B cell (primary cell): ENCODE results near the gene HSDL2. TPM values are rescaled to one million over a fixed set of nuclear protein-coding genes. Genes with fewer than 3 reads are reported as not detected.

ENCODE experiments used
- ATAC-seq: fragments of 200-7000 bp; cut with Tn5 transposase; one replicate; pipeline ENCODE4 v1.10.0; 2021; ENCODE audit warnings: low read depth, mild to moderate bottlenecking, moderate number of reproducible peaks, moderate library complexity
- CTCF ChIA-PET: fragments of 350-600 bp; sonication (Branson Sonifier 250); formaldehyde crosslinking; loops from one replicate; lab custom pipeline; 2021; ENCODE audit warnings: antibody characterized with exemption, inconsistent platforms; lab: Charles Lee
- POLR2A ChIA-PET: fragments of 350-600 bp; sonication (Branson Sonifier 250); formaldehyde crosslinking; loops from one replicate; lab custom pipeline; 2021; ENCODE audit warnings: antibody characterized with exemption; lab: Charles Lee
- DNase-seq: peaks from one replicate; pipeline ENCODE4 v3.0.0; 2013
- H2AFZ ChIP-seq: 2 replicates; pipeline ENCODE4 v1.6.1; 2012; ENCODE audit warnings: mild to moderate bottlenecking, low read depth, low read length; ENCODE audit not compliant: insufficient read depth, poor library complexity, severe bottlenecking
- H3K27ac ChIP-seq, 2 donors: 1 replicate in 1 of 2; 2 replicates in 1 of 2; pipeline ENCODE4 v1.5.1; 2012 to 2013; ENCODE audit warnings: low read length in 2 of 2, mild to moderate bottlenecking in 2 of 2, moderate library complexity in 1 of 2
- H3K27me3 ChIP-seq, 4 experiments: fragments of 200-600 bp in 1 of 4; sonication (generic) in 1 of 4; replicated peaks in 1 of 4; 1 replicate in 2 of 4; 2 replicates in 2 of 4; pipeline versions ENCODE4 v1.6.1 to v1.7.0; 2013 to 2016; ENCODE audit warnings: low read length in 3 of 4, mild to moderate bottlenecking in 2 of 4, mixed read lengths in 1 of 4, moderate library complexity in 1 of 4; ENCODE audit not compliant: insufficient read depth in 4 of 4, control insufficient read depth in 3 of 4; ENCODE audit errors: control extremely low read depth in 1 of 4
- H3K36me3 ChIP-seq, 2 experiments: replicated peaks in 1 of 2; 1 replicate in 1 of 2; 2 replicates in 1 of 2; pipeline versions ENCODE4 v1.6.1 to v1.7.1; 2013; ENCODE audit warnings: low read length in 1 of 2; ENCODE audit not compliant: insufficient read depth in 2 of 2, control insufficient read depth in 1 of 2; ENCODE audit errors: control extremely low read depth in 1 of 2, extremely low read depth in 1 of 2
- H3K4me1 ChIP-seq, 2 donors: fragments of 200-600 bp in 1 of 2; sonication (generic) in 1 of 2; 1 replicate in 1 of 2; 2 replicates in 1 of 2; pipeline versions ENCODE4 v1.5.1 to v1.6.1; 2013 to 2017; ENCODE audit warnings: low read length in 2 of 2; ENCODE audit not compliant: control insufficient read depth in 2 of 2, insufficient read depth in 2 of 2
- H3K4me2 ChIP-seq: replicated peaks from 2 replicates; pipeline ENCODE3; 2012; ENCODE audit warnings: mild to moderate bottlenecking, low read depth, low read length; ENCODE audit not compliant: poor library complexity, severe bottlenecking
- H3K4me3 ChIP-seq, 5 experiments: fragments of 200-600 bp in 1 of 5; sonication (generic) in 1 of 5; 1 replicate in 3 of 5; 2 replicates in 2 of 5; pipeline versions ENCODE4 v1.5.1 to v1.7.0; 2011 to 2016; ENCODE audit warnings: low read length in 4 of 5, mild to moderate bottlenecking in 4 of 5, low read depth in 2 of 5, control low read depth in 1 of 5, moderate library complexity in 1 of 5; ENCODE audit not compliant: insufficient read depth in 1 of 5; ENCODE audit errors: control extremely low read depth in 1 of 5, extremely low read depth in 1 of 5
- H3K79me2 ChIP-seq: fragments of 200-600 bp; sonication (generic); one replicate; pipeline ENCODE4 v1.6.0; 2016; ENCODE audit warnings: low read length; ENCODE audit not compliant: control insufficient read depth, insufficient read depth
- H3K9ac ChIP-seq: fragments of 200-600 bp; sonication (generic); 2 replicates; pipeline ENCODE4 v1.6.1; 2017; ENCODE audit warnings: mild to moderate bottlenecking, low read length, moderate library complexity
- H3K9me3 ChIP-seq, 3 donors: one replicate each; pipeline versions ENCODE4 v1.6.1 to v1.7.1; 2013; ENCODE audit warnings: low read length in 2 of 3; ENCODE audit not compliant: control insufficient read depth in 2 of 3, insufficient read depth in 1 of 3; ENCODE audit errors: control extremely low read depth in 1 of 3
- H4K20me1 ChIP-seq: 2 replicates; pipeline ENCODE4 v1.6.0; 2012; ENCODE audit warnings: mild to moderate bottlenecking, low read length; ENCODE audit not compliant: insufficient read depth, control insufficient read depth, poor library complexity, severe bottlenecking
- H3K27ac Mint-ChIP-seq: one replicate; pipeline ENCODE4 v1.8.0; 2021; ENCODE audit warnings: mixed read lengths
- H3K27me3 Mint-ChIP-seq: one replicate; pipeline ENCODE4 v1.8.0; 2021; ENCODE audit warnings: mixed read lengths
- H3K4me1 Mint-ChIP-seq: one replicate; pipeline ENCODE4 v1.8.0; 2021; ENCODE audit warnings: mixed read lengths
- H3K4me3 Mint-ChIP-seq: one replicate; pipeline ENCODE4 v1.8.0; 2021; ENCODE audit warnings: mixed read lengths
- H3K9me3 Mint-ChIP-seq: one replicate; pipeline ENCODE4 v1.8.0; 2022; ENCODE audit warnings: mixed read lengths; ENCODE audit not compliant: insufficient read depth
- EZH2 ChIP-seq: IDR thresholded peaks from 2 replicates; pipeline ENCODE4 v1.6.1; 2012; ENCODE audit warnings: borderline replicate concordance, low read depth, mild to moderate bottlenecking, moderate library complexity, low read length; ENCODE audit not compliant: insufficient read depth, poor library complexity, severe bottlenecking
- WGBS: methylation state at CpG from one replicate; pipeline ENCODE4 v1.1.5; 2013; ENCODE audit warnings: missing lambda C conversion rate; ENCODE audit not compliant: insufficient coverage; 5-methylcytosine and 5-hydroxymethylcytosine counted together
- intact Hi-C: fragments of 100-400 bp; cut with micrococcal nuclease; formaldehyde crosslinking; loops from one replicate; pipeline ENCODE4 v1.10.0; 2022
- polyA plus RNA-seq: library from polyadenylated mRNA; depleted of rRNA; stranded (reverse); fragments of >200 nt; gene quantifications from 2 replicates; pipeline ENCODE4 v1.2.3, GENCODE V29; 2012
- total RNA-seq, 2 donors: library from RNA; stranded (reverse); fragments of 120-200 nt in 1 of 2; gene quantifications; 1 replicate in 1 of 2; 2 replicates in 1 of 2; pipeline versions ENCODE4 v1.2.3 to v1.2.4, GENCODE V29; 2013 to 2022
- TF ChIP-seq, protein P1 (sequence below): fragments of 200-600 bp; IDR thresholded peaks from one replicate; pipeline ENCODE4 v1.8.0; 2022; ENCODE audit warnings: antibody characterized with exemption, mild to moderate bottlenecking

HSDL2 gene
- total and polyA plus RNA-seq, 2 donors (not counting 1 experiment from before 2014, with no cell fraction given) = 5.8 to 11.7 TPM

- H3K9me3 Mint-ChIP-seq = no peaks in the 10 kb centered on the region
- no peaks in the 10 kb centered on the region for H3K36me3 ChIP-seq
- H3K9ac ChIP-seq = no peak overlapping the region
- no peaks in the 10 kb centered on the region for H3K27me3 ChIP-seq
- no peak for TF ChIP-seq EZH2
- TF ChIP-seq, protein P1, sequence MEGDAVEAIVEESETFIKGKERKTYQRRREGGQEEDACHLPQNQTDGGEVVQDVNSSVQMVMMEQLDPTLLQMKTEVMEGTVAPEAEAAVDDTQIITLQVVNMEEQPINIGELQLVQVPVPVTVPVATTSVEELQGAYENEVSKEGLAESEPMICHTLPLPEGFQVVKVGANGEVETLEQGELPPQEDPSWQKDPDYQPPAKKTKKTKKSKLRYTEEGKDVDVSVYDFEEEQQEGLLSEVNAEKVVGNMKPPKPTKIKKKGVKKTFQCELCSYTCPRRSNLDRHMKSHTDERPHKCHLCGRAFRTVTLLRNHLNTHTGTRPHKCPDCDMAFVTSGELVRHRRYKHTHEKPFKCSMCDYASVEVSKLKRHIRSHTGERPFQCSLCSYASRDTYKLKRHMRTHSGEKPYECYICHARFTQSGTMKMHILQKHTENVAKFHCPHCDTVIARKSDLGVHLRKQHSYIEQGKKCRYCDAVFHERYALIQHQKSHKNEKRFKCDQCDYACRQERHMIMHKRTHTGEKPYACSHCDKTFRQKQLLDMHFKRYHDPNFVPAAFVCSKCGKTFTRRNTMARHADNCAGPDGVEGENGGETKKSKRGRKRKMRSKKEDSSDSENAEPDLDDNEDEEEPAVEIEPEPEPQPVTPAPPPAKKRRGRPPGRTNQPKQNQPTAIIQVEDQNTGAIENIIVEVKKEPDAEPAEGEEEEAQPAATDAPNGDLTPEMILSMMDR = no peak
- H3K4me1 ChIP-seq = peaks cover 5 to 13% of the 10 kb centered on the region in 2 donors
- no peak overlapping the region for H2AFZ ChIP-seq
- no peaks in the 10 kb centered on the region for H3K9me3 ChIP-seq
- POLR2A ChIA-PET = no interaction called here
- WGBS = no CpG with 5 or more reads among the region's 2 CpGs
- no peak for ATAC-seq
- no peak overlapping the region for H3K27ac Mint-ChIP-seq
- no peak overlapping the region for H3K4me2 ChIP-seq
- H3K79me2 ChIP-seq = peaks cover 4% of the 10 kb centered on the region
- H3K4me1 Mint-ChIP-seq = peaks cover 22% of the 10 kb centered on the region
- DNase-seq = no peak
- CTCF ChIA-PET = interaction anchor here (0.6 to 1.5 kb wide), 5 partner anchors 105 to 418 kb away, joined by 3 to 5 read pairs (median 4); partner anchors contain the start of gene HSDL2
- intact Hi-C loops = loop anchor here (5.0 to 10.0 kb wide), 2 partner anchors 323 to 580 kb away; no protein-coding TSS in a partner anchor
- H3K4me3 Mint-ChIP-seq = no peak overlapping the region
- H3K4me3 ChIP-seq = no peak overlapping the region
- H3K27me3 Mint-ChIP-seq = no peaks in the 10 kb centered on the region
- H4K20me1 ChIP-seq = no peaks in the 10 kb centered on the region
- no peak overlapping the region for H3K27ac ChIP-seq
Observed at GRCh38 chr9:112484607-112485006, 104.7 kb downstream of the HSDL2 start.

GRCh38 chr9:112485574-112485973, 105.7 kb downstream of the HSDL2 start:
- ChIA-PET POLR2A (no interaction called here), CTCF (interaction anchor here (0.9 to 2.4 kb wide), 7 partner anchors 9 to 417 kb away, joined by 3 to 5 read pairs (median 3); partner anchors contain the start of gene HSDL2)
- H3K4me1 Mint-ChIP-seq = peaks cover 22% of the 10 kb centered on the region
- Histone ChIP-seq H3K4me3 (peak overlapping the region in 3 of 5 experiments; percentile 62 to 77 (median 64)), H3K9ac (peak overlapping the region; percentile 71), H3K27me3 (no peaks in the 10 kb centered on the region), H2AFZ (peak overlapping the region; percentile 76), H3K27ac (no peak overlapping the region), H4K20me1 (no peaks in the 10 kb centered on the region), H3K9me3 (no peaks in the 10 kb centered on the region), H3K79me2 (peaks cover 4% of the 10 kb centered on the region), H3K36me3 (no peaks in the 10 kb centered on the region), H3K4me2 (peak overlapping the region; percentile 74), H3K4me1 (peaks cover 5 to 13% of the 10 kb centered on the region in 2 donors)
- DNase-seq (no peak), ATAC-seq (no peak)
- H3K27ac Mint-ChIP-seq = peak overlapping the region; percentile 57
- H3K4me3 Mint-ChIP-seq = peak overlapping the region; percentile 100
- H3K27me3 Mint-ChIP-seq = no peaks in the 10 kb centered on the region
- intact Hi-C loops = loop anchor here (5.0 to 10.0 kb wide), 2 partner anchors 322 to 581 kb away; no protein-coding TSS in a partner anchor
- WGBS = no CpG with 5 or more reads among the region's 3 CpGs
- TF ChIP-seq EZH2 = no peak
- TF ChIP-seq, protein P1 = no peak
- no peaks in the 10 kb centered on the region for H3K9me3 Mint-ChIP-seq
